Keratinocyte (primary cell): ENCODE results near the gene C18orf32. TPM values are rescaled to one million over a fixed set of nuclear protein-coding genes. Genes with fewer than 3 reads are reported as not detected.

Experiments
- DNase-seq: peaks from one replicate; pipeline ENCODE4 v3.0.0-alpha.2; 2011; ENCODE audit warnings: low read depth, missing footprints, low spot score
- FAIRE-seq: peaks from 2 replicates; lab custom pipeline; 2011; peaks lifted over from hg19 to GRCh38; lab: Jason Lieb, UNC
- H2AFZ ChIP-seq: 2 replicates; pipeline ENCODE4 v1.6.0; 2012; ENCODE audit warnings: low read length, control low read depth, inconsistent platforms; ENCODE audit not compliant: control insufficient read depth
- H3K27ac ChIP-seq: 2 replicates; pipeline ENCODE4 v1.5.1; 2011; ENCODE audit warnings: low read length; ENCODE audit not compliant: control insufficient read depth, insufficient read depth
- H3K27me3 ChIP-seq: 3 replicates; pipeline ENCODE4 v1.6.0; 2011; ENCODE audit warnings: low read length; ENCODE audit not compliant: control insufficient read depth, insufficient read depth; ENCODE audit errors: extremely low read depth
- H3K36me3 ChIP-seq, 2 experiments: 2 replicates in 1 of 2; 3 replicates in 1 of 2; pipeline ENCODE4 v1.5.1; 2011; ENCODE audit warnings: low read length in 2 of 2, mild to moderate bottlenecking in 1 of 2; ENCODE audit not compliant: control insufficient read depth in 2 of 2, insufficient read depth in 2 of 2; ENCODE audit errors: extremely low read depth in 1 of 2
- H3K4me1 ChIP-seq: 3 replicates; pipeline ENCODE4 v1.5.1; 2011; ENCODE audit warnings: low read length; ENCODE audit not compliant: control insufficient read depth, insufficient read depth; ENCODE audit errors: extremely low read depth
- H3K4me2 ChIP-seq: 3 replicates; pipeline ENCODE4 v1.6.0; 2011; ENCODE audit warnings: low read depth, low read length; ENCODE audit not compliant: control insufficient read depth, insufficient read depth; ENCODE audit errors: extremely low read depth
- H3K4me3 ChIP-seq, 3 experiments: fragments of 200-600 bp in 1 of 3; sonication (generic) in 1 of 3; 2 replicates in 2 of 3; 3 replicates in 1 of 3; pipeline ENCODE4 v1.5.1; 2011 to 2016; ENCODE audit warnings: low read length in 3 of 3, mild to moderate bottlenecking in 3 of 3, control low read depth in 2 of 3, inconsistent platforms in 1 of 3, low read depth in 1 of 3, mixed read lengths in 1 of 3, mixed run types in 1 of 3, moderate library complexity in 1 of 3; ENCODE audit not compliant: control insufficient read depth in 2 of 3, insufficient read depth in 2 of 3; ENCODE audit errors: extremely low read depth in 1 of 3
- H3K79me2 ChIP-seq: 2 replicates; pipeline ENCODE4 v1.6.0; 2012; ENCODE audit warnings: low read length; ENCODE audit not compliant: control insufficient read depth, insufficient read depth
- H3K9ac ChIP-seq: 3 replicates; pipeline ENCODE4 v1.6.0; 2011; ENCODE audit warnings: low read length; ENCODE audit not compliant: control insufficient read depth, insufficient read depth; ENCODE audit errors: extremely low read depth
- H3K9me1 ChIP-seq: 3 replicates; pipeline ENCODE4 v1.6.0; 2011; ENCODE audit warnings: low read length; ENCODE audit not compliant: control insufficient read depth, insufficient read depth; ENCODE audit errors: extremely low read depth
- H3K9me3 ChIP-seq: 2 replicates; pipeline ENCODE4 v1.5.1; 2012; ENCODE audit warnings: low read depth, low read length; ENCODE audit not compliant: control insufficient read depth
- H4K20me1 ChIP-seq: 3 replicates; pipeline ENCODE4 v1.6.0; 2011; ENCODE audit warnings: low read length; ENCODE audit not compliant: control insufficient read depth, insufficient read depth; ENCODE audit errors: extremely low read depth
- CTCF ChIP-seq, 3 experiments: IDR thresholded peaks in 1 of 3; conservative IDR thresholded peaks in 1 of 3; optimal IDR thresholded peaks in 1 of 3; 2 replicates in 2 of 3; 3 replicates in 1 of 3; pipeline versions ENCODE3 to v1.5.1; 2011; ENCODE audit warnings: low read length in 3 of 3, mild to moderate bottlenecking in 3 of 3, moderate library complexity in 2 of 3, control low read depth in 1 of 3, inconsistent platforms in 1 of 3; ENCODE audit not compliant: insufficient read depth in 2 of 3; ENCODE audit errors: extremely low read depth in 1 of 3
- EZH2 ChIP-seq: IDR thresholded peaks from one replicate; pipeline ENCODE4 v1.6.1; 2012; ENCODE audit warnings: inconsistent platforms, mild to moderate bottlenecking, low read length, moderate library complexity
- dilution Hi-C: fragments of 300-500 bp; cut with MboI; formaldehyde crosslinking; loops from one replicate; pipeline ENCODE4 v1.7.0; 2020; ENCODE audit warnings: low sequenced_read_pairs; ENCODE audit not compliant: extremely low pct_ligation_motif_present
- polyA plus RNA-seq, 5 experiments: library from polyadenylated mRNA; depleted of rRNA in 3 of 5; stranded (reverse) in 3 of 5; stranded (forward) in 1 of 5; unstranded in 1 of 5; fragments of >200 nt; gene quantifications; 1 replicate in 1 of 5; 2 replicates in 3 of 5; 3 replicates in 1 of 5; pipeline versions ENCODE4 v1.2.1 to v1.2.3, GENCODE V29; 2011 to 2012; ENCODE audit warnings: missing spikeins in 2 of 5, low read depth in 1 of 5, low replicate concordance in 1 of 5

Gene C18orf32
- polyA plus RNA-seq, 1 donor (not counting 4 experiments of a cell fraction or from before 2014, with no cell fraction given): 35.7 TPM

- Histone ChIP-seq H2AFZ (no peak overlapping the region), H3K4me2 (peak overlapping the region; percentile 91), H3K27me3 (no peaks in the 10 kb centered on the region), H3K36me3 (peaks cover 15 to 20% of the 10 kb centered on the region in 2 experiments), H3K79me2 (peaks cover 42% of the 10 kb centered on the region), H3K4me3 (peak overlapping the region; percentile 78 to 94 (median 88)), H3K9me3 (no peaks in the 10 kb centered on the region), H4K20me1 (no peaks in the 10 kb centered on the region), H3K4me1 (peaks cover 29% of the 10 kb centered on the region), H3K9me1 (no peaks in the 10 kb centered on the region), H3K9ac (peak overlapping the region; percentile 98), H3K27ac (peak overlapping the region; percentile 93)
- FAIRE-seq (no peak), DNase-seq (no peak)
- dilution Hi-C loops: no loop called here
- no peak for TF ChIP-seq CTCF (optimal IDR thresholded peaks at IDR 0.05 in 1 of 3, IDR thresholded peaks at IDR 0.05 in 1 of 3, conservative IDR thresholded peaks at IDR 0.05 in 1 of 3; ENCODE audit: extremely low read depth in 1 of 3, insufficient read depth in 2 of 3, low read length in 3 of 3)
- no peak for TF ChIP-seq EZH2
Measured at GRCh38 chr18:49490246-49490762, 3.3 kb upstream of the C18orf32 start.

- peaks cover 55% of the 10 kb centered on the region for H3K79me2 ChIP-seq
- H3K9me1 ChIP-seq: no peaks in the 10 kb centered on the region
- no peak overlapping the region for H2AFZ ChIP-seq
- H3K4me1 ChIP-seq: peaks cover 29% of the 10 kb centered on the region
- peak overlapping the region; percentile 68 for H3K27ac ChIP-seq
- H3K36me3 ChIP-seq: peaks cover 15 to 22% of the 10 kb centered on the region in 2 experiments
- DNase-seq: no peak
- dilution Hi-C loops: no loop called here
- peak overlapping the region; percentile 79 for H3K4me2 ChIP-seq
- no peak for FAIRE-seq
- no peak overlapping the region for H3K9ac ChIP-seq
- H3K9me3 ChIP-seq: no peaks in the 10 kb centered on the region
- H3K4me3 ChIP-seq: peak overlapping the region in 2 of 3 experiments; percentile 67 to 96
- no peak for TF ChIP-seq EZH2
- TF ChIP-seq CTCF (optimal IDR thresholded peaks at IDR 0.05 in 1 of 3, IDR thresholded peaks at IDR 0.05 in 1 of 3, conservative IDR thresholded peaks at IDR 0.05 in 1 of 3; ENCODE audit: extremely low read depth in 1 of 3, insufficient read depth in 2 of 3, low read length in 3 of 3): no peak
- H3K27me3 ChIP-seq: no peaks in the 10 kb centered on the region
- H4K20me1 ChIP-seq: no peaks in the 10 kb centered on the region
Measured at GRCh38 chr18:49487711-49488310, 777 bp upstream of the C18orf32 start.
